Measurements from ENCODE around the gene PRKAG2.
A peak's percentile ranks its signal among the peaks of the same experiment; 100 is the strongest.

PRKAG2 gene

DNA sequence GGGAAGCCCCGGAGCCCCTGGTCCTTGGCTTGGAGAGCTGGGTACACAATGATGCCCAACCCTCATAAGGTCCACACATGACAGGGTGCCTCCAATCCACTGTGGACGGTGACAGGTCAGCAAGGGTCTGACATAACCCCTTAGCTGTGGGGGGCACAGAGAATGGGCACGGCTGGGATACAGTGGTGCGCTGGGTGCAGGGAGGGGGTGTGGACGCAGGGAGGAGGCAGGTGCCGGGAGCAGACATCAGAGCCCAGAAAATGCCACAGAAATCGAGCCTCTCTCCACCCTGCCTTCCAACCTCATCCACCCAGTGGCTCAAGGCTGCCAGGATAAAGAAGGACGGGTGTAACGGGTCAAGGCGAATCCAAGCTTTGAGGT is 179.4 kb downstream of the PRKAG2 start:
- no peak for DNase-seq (ENCODE audit: low spot score)
- TF ChIP-seq, protein P1, sequence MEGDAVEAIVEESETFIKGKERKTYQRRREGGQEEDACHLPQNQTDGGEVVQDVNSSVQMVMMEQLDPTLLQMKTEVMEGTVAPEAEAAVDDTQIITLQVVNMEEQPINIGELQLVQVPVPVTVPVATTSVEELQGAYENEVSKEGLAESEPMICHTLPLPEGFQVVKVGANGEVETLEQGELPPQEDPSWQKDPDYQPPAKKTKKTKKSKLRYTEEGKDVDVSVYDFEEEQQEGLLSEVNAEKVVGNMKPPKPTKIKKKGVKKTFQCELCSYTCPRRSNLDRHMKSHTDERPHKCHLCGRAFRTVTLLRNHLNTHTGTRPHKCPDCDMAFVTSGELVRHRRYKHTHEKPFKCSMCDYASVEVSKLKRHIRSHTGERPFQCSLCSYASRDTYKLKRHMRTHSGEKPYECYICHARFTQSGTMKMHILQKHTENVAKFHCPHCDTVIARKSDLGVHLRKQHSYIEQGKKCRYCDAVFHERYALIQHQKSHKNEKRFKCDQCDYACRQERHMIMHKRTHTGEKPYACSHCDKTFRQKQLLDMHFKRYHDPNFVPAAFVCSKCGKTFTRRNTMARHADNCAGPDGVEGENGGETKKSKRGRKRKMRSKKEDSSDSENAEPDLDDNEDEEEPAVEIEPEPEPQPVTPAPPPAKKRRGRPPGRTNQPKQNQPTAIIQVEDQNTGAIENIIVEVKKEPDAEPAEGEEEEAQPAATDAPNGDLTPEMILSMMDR (conservative IDR thresholded peaks at IDR 0.05; ENCODE audit: low read depth), result no peak
- CTCF ChIA-PET, result interaction anchor here (0.8 kb wide), 1 partner anchor 36 kb away, joined by 3 read pairs; no protein-coding TSS in a partner anchor
- POLR2A ChIA-PET (ENCODE audit: low non-redundant PET), result no interaction called here
- peak overlapping the region; percentile 82 for H3K27ac ChIP-seq

DNA sequence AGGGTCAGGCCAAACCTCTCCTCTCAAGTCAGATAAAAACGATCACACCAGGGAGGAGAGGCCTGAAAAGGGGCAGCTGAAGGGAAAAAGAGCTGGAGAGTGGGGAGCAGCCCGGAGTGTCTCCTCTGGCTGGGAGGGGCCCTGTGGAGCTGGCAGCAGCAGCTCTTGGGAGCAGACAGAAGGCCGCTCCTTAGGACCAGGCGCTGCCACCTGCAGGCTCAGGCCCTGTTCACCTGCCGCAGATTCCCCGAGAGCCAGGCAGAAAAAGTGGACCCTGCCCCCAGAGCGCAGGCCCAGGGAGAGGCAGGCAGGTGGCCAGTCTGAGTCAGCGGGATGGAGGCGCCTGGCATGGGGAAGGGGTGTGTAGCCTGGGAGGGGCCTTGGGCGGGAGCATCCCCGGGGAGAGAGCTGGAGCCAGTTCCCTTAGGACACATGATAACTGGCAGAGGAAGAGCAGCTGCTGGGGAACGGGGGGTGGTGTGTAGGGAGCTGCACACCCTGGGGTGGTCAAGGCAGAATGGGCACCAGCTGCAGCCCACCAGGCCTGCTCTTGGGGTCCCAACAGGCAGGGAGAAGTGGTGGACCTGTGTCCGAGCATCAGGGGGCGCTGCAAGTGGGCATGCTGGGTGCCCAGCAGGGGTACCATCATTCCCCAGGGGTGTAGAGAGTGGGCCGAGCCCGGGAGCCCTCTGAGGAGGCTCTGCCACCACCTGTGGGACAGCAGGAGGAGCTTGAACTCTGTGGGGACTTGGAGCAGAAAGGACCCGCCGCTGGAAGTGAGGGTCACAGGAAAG is 180.0 kb downstream of the PRKAG2 start:
- POLR2A ChIA-PET (ENCODE audit: low non-redundant PET), result no interaction called here
- CTCF ChIA-PET, result interaction anchor here (0.6 to 1.3 kb wide), 4 partner anchors 22 to 184 kb away, joined by 3 to 5 read pairs (median 3); no protein-coding TSS in a partner anchor
- TF ChIP-seq, protein P1 (conservative IDR thresholded peaks at IDR 0.05; ENCODE audit: low read depth), result no peak
- peak overlapping the region; percentile 82 for H3K27ac ChIP-seq
- DNase-seq (ENCODE audit: low spot score), result peak; percentile 78

DNA sequence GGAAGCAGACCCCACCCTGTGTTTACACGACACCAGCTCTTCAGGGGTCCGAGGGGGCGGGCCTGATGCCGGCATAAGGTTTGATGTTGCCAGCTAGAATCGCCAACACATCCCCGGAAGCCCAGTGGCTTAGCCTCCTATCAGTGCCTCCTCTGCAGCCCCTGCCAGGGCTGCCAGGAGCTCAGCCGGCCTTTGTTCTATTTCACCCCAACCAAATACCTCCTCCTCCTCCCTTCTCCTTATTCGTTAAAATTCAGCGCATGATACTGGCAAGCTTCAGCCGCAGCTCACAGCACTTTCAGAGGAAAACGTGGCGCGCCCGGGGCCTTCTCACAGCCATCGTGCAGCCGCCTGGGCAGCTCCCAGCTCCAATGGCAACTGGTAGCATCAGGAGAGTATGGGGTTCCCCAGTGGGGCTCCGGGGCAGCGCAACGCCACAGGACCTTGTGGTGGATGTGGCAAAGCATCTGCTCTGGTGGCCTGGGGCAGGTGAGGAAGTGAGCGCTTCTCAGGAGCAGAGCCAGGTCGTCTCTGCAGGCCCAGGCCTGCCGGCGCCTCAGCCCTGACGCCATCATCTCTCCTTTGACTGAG is 180.9 kb downstream of the PRKAG2 start:
- ChIA-PET CTCF (interaction anchor here (0.6 to 1.3 kb wide), 3 partner anchors 50 to 184 kb away, joined by 3 read pairs; no protein-coding TSS in a partner anchor), POLR2A (ENCODE audit: low non-redundant PET) (no interaction called here)
- H3K27ac ChIP-seq, result peak overlapping the region; percentile 82
- peak; percentile 63 for DNase-seq (ENCODE audit: low spot score)
- TF ChIP-seq, protein P1 (conservative IDR thresholded peaks at IDR 0.05; ENCODE audit: low read depth), result no peak

DNA sequence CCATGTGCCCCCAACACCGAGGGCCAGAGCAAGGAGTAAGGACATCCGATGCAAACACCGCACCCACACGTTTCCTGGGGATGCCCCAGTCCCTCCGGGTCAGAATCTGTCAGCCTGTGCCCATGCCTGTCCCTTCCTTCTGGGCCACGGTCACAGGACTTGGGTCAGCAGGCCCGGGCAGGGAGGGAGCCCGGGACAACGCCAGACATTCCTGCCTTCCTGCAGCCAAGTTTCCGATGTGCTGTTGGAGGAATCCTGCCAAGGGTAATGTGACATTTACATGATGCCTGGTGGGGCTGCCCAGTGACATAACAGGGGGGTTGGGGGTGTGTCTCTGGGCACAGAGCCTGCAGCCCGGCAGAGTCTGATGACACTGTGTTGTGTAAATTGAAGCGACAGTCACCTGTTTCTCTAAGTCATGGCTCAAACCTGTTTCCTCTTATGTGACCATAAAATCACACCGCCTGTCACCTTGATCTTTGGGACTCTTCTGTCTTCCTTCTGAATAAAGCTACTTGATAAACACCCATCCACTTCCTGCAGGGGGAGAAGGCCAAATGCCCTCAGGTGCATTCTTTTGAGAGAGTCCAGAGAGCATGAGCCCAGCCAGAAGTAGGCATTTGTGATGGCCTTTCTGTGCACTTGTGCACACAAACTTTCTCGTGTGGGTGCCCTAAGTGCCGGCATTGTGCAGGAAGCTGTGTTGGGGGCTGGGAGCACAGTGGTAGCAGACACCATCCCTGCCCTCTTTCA is 181.9 kb downstream of the PRKAG2 start:
- H3K27ac ChIP-seq, result peak overlapping the region; percentile 82; the same call in 1 of the 2 replicates
- CTCF ChIA-PET, result interaction anchor here (0.6 kb wide), 1 partner anchor 32 kb away, joined by 4 read pairs; no protein-coding TSS in a partner anchor
- TF ChIP-seq, protein P1 (conservative IDR thresholded peaks at IDR 0.05; ENCODE audit: low read depth), result no peak
- POLR2A ChIA-PET (ENCODE audit: low non-redundant PET), result no interaction called here
- no peak for DNase-seq (ENCODE audit: low spot score)

DNA sequence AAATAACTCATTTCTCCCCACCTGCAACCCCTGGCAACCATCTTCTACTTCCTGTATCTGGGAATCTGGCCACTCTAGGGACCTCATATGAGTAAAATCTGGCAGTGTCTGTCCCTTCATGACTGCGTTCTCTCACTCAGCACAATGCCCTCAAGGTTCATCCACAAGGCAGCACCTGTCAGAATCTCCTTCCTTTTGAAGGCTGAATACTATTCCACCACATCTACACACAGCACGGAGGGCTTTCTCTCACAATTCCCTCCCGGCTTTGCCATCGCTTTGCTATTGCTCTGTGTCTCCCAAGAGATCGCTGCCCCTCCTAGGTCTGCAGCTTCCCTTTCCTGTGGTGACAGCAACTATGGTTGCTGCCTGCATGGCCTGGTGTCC is 182.5 kb downstream of the PRKAG2 start:
- ChIA-PET CTCF (interaction anchor here (0.6 kb wide), 1 partner anchor 1012 kb away, joined by 4 read pairs; no protein-coding TSS in a partner anchor), POLR2A (ENCODE audit: low non-redundant PET) (no interaction called here)
- H3K27ac ChIP-seq, result peak overlapping the region; percentile 5; the same call in 1 of the 2 replicates
- TF ChIP-seq, protein P1 (conservative IDR thresholded peaks at IDR 0.05; ENCODE audit: low read depth), result no peak
- DNase-seq (ENCODE audit: low spot score), result no peak

DNA sequence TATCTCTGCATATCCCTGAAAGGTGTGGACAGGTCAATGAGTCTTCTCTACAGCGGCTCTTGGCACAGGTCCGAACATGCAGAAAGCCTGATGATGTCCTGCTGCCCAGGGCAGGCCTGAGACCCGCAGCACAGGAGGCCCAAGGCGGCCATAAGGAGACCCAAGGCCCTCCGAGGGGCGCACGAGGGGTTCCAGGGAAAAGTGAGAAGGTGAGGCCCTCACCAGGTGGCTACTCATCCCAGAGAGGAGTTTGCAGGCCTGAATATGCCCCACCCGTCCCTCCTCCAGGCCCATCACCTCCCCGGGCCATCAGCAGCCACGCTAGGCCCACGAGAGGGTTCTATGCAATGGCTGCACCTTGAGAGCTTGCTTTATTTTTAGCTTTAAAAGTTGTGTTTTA is 183.8 kb downstream of the PRKAG2 start:
- H3K27ac ChIP-seq, result no peak overlapping the region
- no peak for DNase-seq (ENCODE audit: low spot score)
- ChIA-PET POLR2A (ENCODE audit: low non-redundant PET) (no interaction called here), CTCF (no interaction called here)
- TF ChIP-seq, protein P1 (conservative IDR thresholded peaks at IDR 0.05; ENCODE audit: low read depth), result no peak

All from RWPE1 (cell line).